Stomach (tissue), 9 donors: Measurements from ENCODE around the gene NTM. TPM values are rescaled to one million over a fixed set of nuclear protein-coding genes. Genes with fewer than 3 reads are reported as not detected.
A peak's percentile ranks its signal among the peaks of the same experiment; 100 is the strongest.

Experiments
- DNase-seq, 2 donors: peaks; one replicate each; pipeline versions ENCODE4 v3.0.0 to v3.0.0-alpha.2; 2013 to 2019
- H3K27ac ChIP-seq, 5 donors: fragments of 200-600 bp in 4 of 5; sonication (generic) in 4 of 5; one replicate each; pipeline ENCODE4 v1.5.1; 2013 to 2019; ENCODE audit warnings: mild to moderate bottlenecking in 1 of 5, moderate library complexity in 1 of 5
- H3K27me3 ChIP-seq, 3 donors: fragments of 200-600 bp; sonication (generic); one replicate each; pipeline ENCODE4 v1.5.1; 2017 to 2019; ENCODE audit warnings: mixed run types in 1 of 3
- H3K36me3 ChIP-seq, 4 donors: fragments of 200-600 bp; sonication (generic); 1 replicate in 3 of 4; 2 replicates in 1 of 4; pipeline ENCODE4 v1.5.1; 2016 to 2019
- H3K4me1 ChIP-seq, 4 donors: fragments of 200-600 bp; sonication (generic); one replicate each; pipeline ENCODE4 v1.5.1; 2016 to 2019
- H3K4me3 ChIP-seq, 4 donors: fragments of 200-600 bp; sonication (generic) in 3 of 4; one replicate each; pipeline ENCODE4 v1.5.1; 2016 to 2019; ENCODE audit warnings: mild to moderate bottlenecking in 1 of 4
- H3K9me3 ChIP-seq, 4 donors: fragments of 200-600 bp; sonication (generic); one replicate each; pipeline ENCODE4 v1.5.1; 2016 to 2019
- CTCF ChIP-seq, 7 experiments: fragments of 450-650 bp in 4 of 7; fragments of 200-600 bp in 3 of 7; sonication (generic) in 3 of 7; IDR thresholded peaks; one replicate each; pipeline ENCODE4 v1.5.1; 2016 to 2019; ENCODE audit warnings: antibody characterized with exemption in 7 of 7, control low read depth in 2 of 7, mild to moderate bottlenecking in 1 of 7
- EP300 ChIP-seq: sonication (generic); formaldehyde crosslinking; IDR thresholded peaks from one replicate; pipeline ENCODE4 v1.6.1; 2017; ENCODE audit warnings: antibody characterized with exemption
- POLR2A ChIP-seq, 4 donors: fragments of 450-650 bp; IDR thresholded peaks; one replicate each; pipeline ENCODE4 v1.6.1; 2016; ENCODE audit warnings: antibody characterized with exemption in 4 of 4, control low read depth in 2 of 4, mild to moderate bottlenecking in 1 of 4, moderate library complexity in 1 of 4
- POLR2AphosphoS5 ChIP-seq, 3 donors: sonication (generic); formaldehyde crosslinking; IDR thresholded peaks; one replicate each; pipeline ENCODE4 v1.6.1; 2016; ENCODE audit warnings: antibody characterized with exemption in 3 of 3
- WGBS, 5 donors: extraction: QIAGEN DNeasy Blood & Tissue Kit in 3 of 5; methylation state at CpG; one replicate each; pipeline versions ENCODE4 v1.1.5 to v1.1.7; 2013 to 2018; 5-methylcytosine and 5-hydroxymethylcytosine counted together
- intact Hi-C: fragments of 100-400 bp; cut with DNase I; formaldehyde crosslinking; loops from one replicate; pipeline ENCODE4 v1.15.1; 2023; ENCODE audit warnings: low total_unique reads
- polyA plus RNA-seq, 3 donors: library from polyadenylated mRNA; stranded (reverse); fragments of 200-250 nt; gene quantifications; one replicate each; pipeline ENCODE4 v1.2.3, GENCODE V29; 2013
- total RNA-seq, 5 donors: library from RNA; depleted of rRNA; stranded (reverse); fragments of >200 nt; gene quantifications; one replicate each; pipeline versions ENCODE4 v1.1.0 to v1.2.3, GENCODE V29; 2014 to 2016
- donor health status: healthy with polysubstance abuse.
- donor health status: Bipolar disorder and iron deficiency.
- donor health status: healthy.

NTM gene
- total and polyA plus RNA-seq, 8 donors = 0.50 to 8.4 (median 1.3) TPM; not detected in 3

GRCh38 chr11:131503017-131503416 lies 132.6 kb downstream of the NTM start:
- no peak overlapping the region for H3K4me3 ChIP-seq
- H3K9me3 ChIP-seq = no peaks in the 10 kb centered on the region
- no peak for DNase-seq
- peaks cover 0 to 9% (median 0%) of the 10 kb centered on the region in 4 donors for H3K4me1 ChIP-seq
- 26 to 55% (median 34%) methylated on average over 1 of the region's 1 CpG for WGBS, 5 donors
- no peak for TF ChIP-seq POLR2A (IDR thresholded peaks at IDR 0.05)
- no peak for TF ChIP-seq POLR2AphosphoS5 (IDR thresholded peaks at IDR 0.05)
- TF ChIP-seq CTCF (IDR thresholded peaks at IDR 0.05) = no peak
- TF ChIP-seq EP300 = no peak
- intact Hi-C loops = no loop called here
- H3K27ac ChIP-seq = no peak overlapping the region
- no peaks in the 10 kb centered on the region for H3K36me3 ChIP-seq
- peaks cover 0 to 12% (median 0%) of the 10 kb centered on the region in 3 donors for H3K27me3 ChIP-seq

GRCh38 chr11:131504199-131504949 lies 134.0 kb downstream of the NTM start:
- H3K4me3 ChIP-seq = no peak overlapping the region
- H3K36me3 ChIP-seq = no peaks in the 10 kb centered on the region
- peaks cover 0 to 9% (median 0%) of the 10 kb centered on the region in 4 donors for H3K4me1 ChIP-seq
- intact Hi-C loops = no loop called here
- TF ChIP-seq POLR2A (IDR thresholded peaks at IDR 0.05) (no peak), POLR2AphosphoS5 (IDR thresholded peaks at IDR 0.05) (no peak), EP300 (no peak), CTCF (IDR thresholded peaks at IDR 0.05) (no peak)
- H3K27me3 ChIP-seq = peaks cover 0 to 12% (median 0%) of the 10 kb centered on the region in 3 donors
- no peaks in the 10 kb centered on the region for H3K9me3 ChIP-seq
- peak; percentile 34 to 40 for DNase-seq
- 38 to 46% (median 40%) methylated on average over 15 of the region's 15 CpGs for WGBS, 5 donors
- H3K27ac ChIP-seq = no peak overlapping the region

GRCh38 chr11:131506348-131506747 lies 135.9 kb downstream of the NTM start:
- 83 to 87% (median 86%) methylated on average over 6 of the region's 6 CpGs for WGBS, 5 donors
- H3K9me3 ChIP-seq = no peaks in the 10 kb centered on the region
- TF ChIP-seq EP300 = no peak
- TF ChIP-seq POLR2A (IDR thresholded peaks at IDR 0.05) = no peak
- TF ChIP-seq POLR2AphosphoS5 (IDR thresholded peaks at IDR 0.05) = no peak
- no peak for TF ChIP-seq CTCF (IDR thresholded peaks at IDR 0.05)
- intact Hi-C loops = no loop called here
- no peak overlapping the region for H3K27ac ChIP-seq
- DNase-seq = no peak
- H3K4me1 ChIP-seq = peaks cover 0 to 9% (median 0%) of the 10 kb centered on the region in 4 donors
- no peak overlapping the region for H3K4me3 ChIP-seq
- peaks cover 0 to 12% (median 0%) of the 10 kb centered on the region in 3 donors for H3K27me3 ChIP-seq
- no peaks in the 10 kb centered on the region for H3K36me3 ChIP-seq

GRCh38 chr11:131510662-131511061 lies 140.2 kb downstream of the NTM start:
- intact Hi-C loops = no loop called here
- TF ChIP-seq POLR2A (IDR thresholded peaks at IDR 0.05) (no peak), POLR2AphosphoS5 (IDR thresholded peaks at IDR 0.05) (no peak), CTCF (IDR thresholded peaks at IDR 0.05) (no peak), EP300 (no peak)
- 57 to 83% (median 81%) methylated on average over 8 of the region's 8 CpGs for WGBS, 5 donors

More at GRCh38 chr11:131510662-131511061, 140.2 kb downstream of the NTM start:
- Histone ChIP-seq H3K4me3 (no peak overlapping the region), H3K27ac (no peak overlapping the region), H3K4me1 (peaks cover 0 to 8% (median 0%) of the 10 kb centered on the region in 4 donors), H3K27me3 (no peaks in the 10 kb centered on the region), H3K36me3 (no peaks in the 10 kb centered on the region), H3K9me3 (no peaks in the 10 kb centered on the region)
- no peak for DNase-seq
